ENCODE measurements around the gene STK16.
"Not testable (repeated sequence)": the region's sequence is repeated elsewhere in the genome, so short reads cannot be mapped to it uniquely, and the experiment has no call there.

The STK16 gene, protein sequence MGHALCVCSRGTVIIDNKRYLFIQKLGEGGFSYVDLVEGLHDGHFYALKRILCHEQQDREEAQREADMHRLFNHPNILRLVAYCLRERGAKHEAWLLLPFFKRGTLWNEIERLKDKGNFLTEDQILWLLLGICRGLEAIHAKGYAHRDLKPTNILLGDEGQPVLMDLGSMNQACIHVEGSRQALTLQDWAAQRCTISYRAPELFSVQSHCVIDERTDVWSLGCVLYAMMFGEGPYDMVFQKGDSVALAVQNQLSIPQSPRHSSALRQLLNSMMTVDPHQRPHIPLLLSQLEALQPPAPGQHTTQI

DNA sequence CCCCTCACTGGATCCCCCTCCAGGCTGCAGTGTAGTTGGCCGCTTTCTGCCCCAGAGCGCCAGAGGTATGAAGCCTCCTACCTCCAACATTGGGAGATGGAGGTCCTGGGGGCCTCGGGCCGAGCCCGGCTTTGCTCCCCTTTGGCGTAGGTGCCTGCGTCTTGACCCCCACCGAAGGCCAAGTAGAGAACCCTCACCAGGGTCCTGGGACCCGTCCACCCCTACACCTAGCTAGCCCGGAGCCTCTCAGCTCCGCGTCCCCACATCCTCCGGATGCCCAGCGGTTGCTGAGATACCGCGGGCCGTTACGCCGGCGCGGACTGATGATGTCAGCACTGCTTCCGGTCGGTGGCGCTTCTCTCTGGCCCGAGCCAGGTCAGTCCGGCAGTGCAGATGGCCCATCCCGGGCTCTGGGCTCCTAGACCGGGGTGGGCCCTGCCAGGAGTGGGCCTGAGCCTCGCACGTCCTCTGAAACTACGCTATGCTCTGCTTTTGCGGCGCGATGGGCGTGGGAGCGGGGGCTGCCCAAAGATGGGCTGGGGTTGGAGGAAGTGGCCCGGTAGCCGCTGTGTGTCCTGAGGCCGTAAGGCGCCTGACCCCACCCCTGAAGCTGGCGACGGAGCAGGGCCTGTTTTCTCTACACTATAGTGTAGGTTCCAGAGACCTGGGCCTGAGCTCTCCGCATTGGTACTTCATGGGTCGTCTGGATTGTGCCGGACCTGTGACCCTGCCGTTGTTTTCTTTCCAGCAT is at the start of gene STK16, which contains the start of gene GLB1L:
Gene STK16 (plus strand): TSS at position 332 of the 751 bp plus-strand sequence. CDS start 521 bp downstream, outside the sequence.
Gene GLB1L (minus strand): TSS at position 297 of the 751 bp plus-strand sequence. CDS start 1,871 bp downstream, outside the sequence.
- DNase-seq = peak; percentile 68 to 82

DNA sequence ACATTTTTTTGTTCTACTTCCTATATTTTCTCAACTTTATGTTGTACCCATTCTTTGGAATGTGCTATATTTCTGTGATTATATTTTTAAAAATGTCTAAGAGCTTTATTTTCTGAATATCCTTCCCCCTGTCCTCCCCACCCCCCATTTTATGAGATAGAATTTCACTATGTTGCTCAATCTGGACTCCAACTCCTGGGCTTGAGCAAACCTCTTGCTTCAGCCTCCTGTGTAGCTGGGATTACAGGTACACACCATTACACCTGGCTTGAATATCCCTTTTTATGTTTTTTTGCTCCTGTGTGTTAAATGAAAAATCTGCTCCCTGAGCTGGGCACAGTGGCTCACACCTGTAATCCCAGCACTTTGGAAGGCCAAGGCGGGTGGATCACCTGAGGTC is 47.9 kb upstream of the STK16 start:
- DNase-seq = no peak

- DNase-seq = no peak
These were observed 46.3 kb upstream of the STK16 start for GRCh38 chr2:219198974-219199373.

- no peak for DNase-seq
These were observed 45.6 kb upstream of the STK16 start for GRCh38 chr2:219199470-219200211.

GRCh38 chr2:219200502-219201326 is 44.6 kb upstream of the STK16 start:
- not testable (repeated sequence) for DNase-seq

- not testable (repeated sequence) for DNase-seq
These were observed 43.9 kb upstream of the STK16 start for GRCh38 chr2:219201331-219201730.

DNA sequence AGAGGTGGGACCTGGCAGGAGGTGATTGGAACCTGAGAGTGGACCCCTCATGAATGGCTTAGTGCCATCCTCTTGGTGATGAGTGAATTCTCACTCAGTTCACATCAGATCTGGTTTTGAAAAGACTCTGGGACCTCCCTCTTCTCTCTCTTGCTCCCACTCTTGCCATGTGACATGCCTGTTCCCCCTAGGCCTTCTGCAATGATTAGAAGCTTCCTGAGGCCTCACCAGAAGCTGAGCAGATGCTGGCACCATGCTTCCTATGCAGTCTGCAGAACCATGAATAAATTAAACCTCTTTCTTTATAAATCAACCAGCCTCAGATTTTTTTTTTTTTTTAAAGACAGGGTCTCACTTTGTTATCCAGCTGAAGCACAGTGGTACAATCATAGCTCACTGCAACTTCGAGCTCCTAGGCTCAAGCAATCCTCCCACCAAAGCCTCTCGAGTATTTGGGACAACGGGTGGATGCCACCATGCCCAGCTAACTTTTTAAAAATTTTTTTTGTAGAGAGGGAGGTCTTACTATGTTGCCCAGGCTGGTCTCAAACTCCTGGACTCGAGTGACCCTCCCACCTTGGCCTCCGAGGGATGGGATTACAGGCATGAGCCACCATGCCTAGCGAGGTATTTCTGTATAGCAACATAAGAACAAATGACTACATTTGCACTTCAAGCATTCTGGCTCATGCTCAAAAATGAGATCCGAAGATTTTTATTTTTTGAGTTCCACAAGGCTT is 40.7 kb upstream of the STK16 start:
- DNase-seq = no peak

DNA sequence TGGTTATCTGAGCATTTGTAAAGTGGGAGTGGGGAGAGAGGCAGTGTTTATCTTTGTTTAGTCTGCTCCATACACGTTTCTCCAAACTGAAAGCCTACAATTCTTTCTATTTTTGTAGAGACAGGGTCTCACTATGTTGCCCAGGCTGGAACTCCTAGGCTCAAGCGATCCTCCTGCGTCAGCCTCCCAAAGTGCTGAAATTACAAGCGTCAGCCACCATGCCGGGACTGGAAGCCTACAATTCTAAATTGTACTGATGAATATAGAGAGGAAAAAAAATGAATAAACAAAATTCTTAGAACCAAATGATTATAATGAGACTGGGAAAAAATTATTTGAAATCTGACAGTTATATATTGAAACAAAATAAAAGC is 40.1 kb upstream of the STK16 start:
- DNase-seq = no peak

GRCh38 chr2:219205981-219206327 is 39.3 kb upstream of the STK16 start:
- DNase-seq = no peak

DNA sequence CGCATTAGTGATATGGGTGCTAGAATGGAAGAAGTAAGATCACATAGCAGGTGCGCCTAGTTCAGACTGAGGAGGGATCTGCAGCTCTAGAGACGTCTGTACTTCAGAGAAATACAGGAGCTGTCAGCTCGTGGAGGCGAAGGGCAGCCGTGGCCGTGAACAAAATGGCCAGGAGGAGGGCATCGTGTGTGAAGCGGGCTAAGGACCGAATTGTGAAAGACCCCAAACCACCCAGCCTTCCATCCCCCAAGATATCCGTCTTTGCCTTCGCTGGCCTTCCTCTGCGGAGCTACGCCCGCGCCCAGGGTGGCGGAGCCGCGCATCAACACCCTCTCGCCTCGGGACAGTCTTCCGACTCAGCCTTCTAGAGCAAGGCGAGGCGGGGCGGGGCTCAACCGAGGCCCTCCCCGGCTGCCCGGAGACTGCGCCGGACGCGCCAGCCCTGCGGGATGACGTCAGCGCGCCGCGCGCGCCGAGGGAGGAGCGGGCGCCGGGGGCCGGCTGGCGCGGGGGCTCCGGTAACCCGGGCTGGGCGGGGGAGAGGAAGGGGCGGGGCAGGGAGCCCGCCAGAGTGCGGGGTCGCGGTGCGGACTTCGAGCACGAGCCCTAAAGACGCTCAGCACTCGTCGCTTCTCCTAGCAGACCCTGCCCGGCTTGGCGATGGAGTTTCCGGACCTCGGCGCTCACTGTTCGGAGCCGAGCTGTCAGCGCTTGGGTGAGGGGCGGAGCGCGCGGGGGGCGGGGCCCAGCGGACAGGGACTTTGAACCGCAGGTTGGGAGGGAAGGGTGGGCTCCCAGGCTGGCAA is 38.7 kb upstream of the STK16 start, which contains the start of gene ZFAND2B:
Gene ZFAND2B (plus strand): TSS at position 455 of the 806 bp plus-strand sequence. CDS start 206 bp downstream, at position 661.
- DNase-seq = peak; percentile 79 to 86

DNA sequence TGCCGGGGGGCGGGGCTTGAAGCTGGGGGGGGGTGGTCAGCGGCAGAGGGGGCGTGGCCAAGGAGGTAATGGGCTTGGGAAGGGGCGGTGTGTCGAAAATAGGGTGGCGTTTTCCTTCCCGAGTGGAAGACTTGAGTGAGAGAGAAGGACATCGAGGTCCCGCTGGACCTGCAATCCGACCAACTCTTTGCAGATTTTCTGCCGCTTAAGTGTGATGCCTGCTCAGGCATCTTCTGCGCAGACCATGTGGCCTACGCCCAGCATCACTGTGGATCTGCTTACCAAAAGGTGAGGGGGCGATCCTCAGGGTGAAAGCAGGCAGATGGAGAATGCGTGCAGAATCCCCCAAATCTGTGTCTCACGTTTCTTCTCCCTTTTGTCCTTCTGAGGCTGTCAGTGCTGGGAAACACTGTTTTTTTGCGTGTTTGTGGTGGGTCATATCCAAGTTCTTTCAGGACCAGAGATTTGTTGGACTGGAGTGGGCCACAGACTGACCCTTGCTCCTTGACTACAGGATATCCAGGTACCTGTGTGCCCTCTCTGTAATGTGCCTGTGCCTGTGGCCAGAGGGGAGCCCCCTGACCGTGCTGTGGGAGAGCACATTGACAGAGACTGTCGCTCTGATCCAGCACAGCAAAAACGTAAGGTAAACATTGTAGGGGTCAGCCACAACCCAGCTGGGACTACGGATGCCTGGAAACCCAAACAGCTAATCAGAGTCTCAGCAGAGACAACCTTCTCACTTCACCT is 38.0 kb upstream of the STK16 start:
- DNase-seq = no peak

DNA sequence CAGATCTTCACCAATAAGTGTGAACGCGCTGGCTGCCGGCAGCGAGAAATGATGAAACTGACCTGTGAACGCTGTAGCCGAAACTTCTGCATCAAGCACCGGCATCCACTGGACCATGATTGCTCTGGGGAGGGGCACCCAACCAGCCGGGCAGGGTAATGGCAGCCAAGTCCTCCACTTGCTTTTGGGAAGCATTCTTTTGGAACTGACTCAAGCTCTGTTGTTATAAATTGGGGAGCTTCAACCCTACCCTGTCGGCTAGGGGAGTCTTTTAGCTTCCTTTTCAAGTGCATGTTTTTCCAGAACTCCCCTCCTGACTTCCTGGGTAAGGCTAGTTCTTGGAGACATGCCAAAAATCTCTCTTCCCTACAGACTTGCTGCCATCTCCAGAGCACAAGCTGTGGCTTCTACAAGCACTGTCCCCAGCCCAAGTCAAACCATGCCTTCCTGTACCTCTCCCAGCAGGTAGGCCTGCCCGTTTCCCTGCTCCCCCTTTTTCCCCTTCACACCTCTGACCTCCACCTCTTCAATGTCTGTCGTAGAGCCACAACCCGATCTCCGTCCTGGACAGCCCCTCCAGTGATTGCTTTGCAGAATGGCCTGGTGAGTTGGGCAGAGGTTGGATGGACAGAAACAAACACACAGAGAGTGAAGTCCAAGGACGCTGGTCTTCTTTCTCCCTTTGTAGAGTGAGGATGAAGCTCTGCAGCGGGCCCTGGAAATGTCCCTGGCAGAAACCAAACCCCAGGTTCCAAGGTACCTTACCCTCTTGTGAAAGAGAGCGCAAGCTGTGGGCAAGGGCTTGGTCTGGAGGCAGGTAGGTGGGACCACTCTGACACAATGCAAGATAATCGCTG is 37.2 kb upstream of the STK16 start:
- DNase-seq = no peak

- no peak for DNase-seq
These were observed 35.8 kb upstream of the STK16 start for GRCh38 chr2:219209236-219210195.

DNA sequence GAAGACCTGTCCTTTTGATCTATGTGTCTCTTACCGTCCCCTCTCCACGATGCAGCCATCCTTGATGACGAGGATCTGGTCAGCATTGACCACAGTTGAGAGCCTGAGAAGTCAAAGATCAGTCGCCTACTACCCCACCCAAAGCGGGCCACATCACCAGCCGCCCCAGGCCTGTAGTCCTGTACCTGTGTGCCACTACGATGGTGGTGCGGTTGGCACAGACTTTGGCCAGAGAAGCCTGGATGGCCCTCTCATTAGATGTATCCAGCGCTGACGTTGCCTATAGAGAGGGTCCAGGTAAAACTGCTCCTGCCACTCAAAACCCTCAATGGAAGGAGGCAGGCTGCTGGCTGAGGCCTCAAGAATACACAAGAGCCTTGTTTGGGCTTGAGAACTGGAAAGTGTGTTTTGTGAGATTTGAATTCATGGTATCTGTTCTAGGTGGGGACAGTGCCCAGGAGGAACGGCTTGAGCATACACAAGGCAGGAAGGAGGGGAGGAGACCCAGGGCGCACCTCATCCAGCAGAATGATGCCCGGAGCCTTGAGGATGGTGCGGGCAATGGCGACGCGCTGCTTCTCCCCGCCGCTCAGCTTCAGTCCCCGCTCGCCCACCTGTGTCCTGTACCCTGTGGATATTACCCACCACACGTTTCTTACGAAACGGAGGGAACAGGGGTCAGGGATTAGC is 34.9 kb upstream of the STK16 start:
- DNase-seq = no peak

DNA sequence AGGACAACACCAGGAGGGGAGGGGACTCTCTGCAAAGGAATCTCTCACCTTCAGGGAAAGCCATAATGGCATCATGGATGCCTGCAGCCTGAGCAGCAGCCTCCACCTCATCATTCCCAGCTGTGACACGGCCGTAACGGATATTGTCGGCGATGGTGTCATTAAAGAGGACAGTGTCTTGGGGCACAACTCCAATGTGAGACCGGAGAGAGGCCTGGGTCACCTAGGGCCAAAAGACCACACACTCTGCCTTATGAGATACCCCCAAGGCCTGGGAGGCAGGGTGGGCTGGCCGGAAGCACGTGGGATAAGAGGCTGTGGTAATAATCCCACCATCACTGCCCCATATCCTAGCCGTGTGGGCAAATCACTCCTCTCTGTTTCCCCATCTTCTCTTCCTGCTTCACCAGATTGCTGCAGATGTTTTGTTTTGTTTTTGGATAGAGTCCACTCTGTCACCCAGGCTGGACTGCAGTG is 34.4 kb upstream of the STK16 start:
- DNase-seq = no peak

- DNase-seq = no peak
These were observed 32.3 kb upstream of the STK16 start for GRCh38 chr2:219213026-219213415.

GRCh38 chr2:219213486-219214071 is 31.7 kb upstream of the STK16 start:
- no peak for DNase-seq

Measured in SW 1271 (cell line).